ENCODE results near the gene SEC14L6. TPM values are rescaled to one million over a fixed set of nuclear protein-coding genes. Genes with fewer than 3 reads are reported as not detected.

Gene SEC14L6
- total RNA-seq, 2 experiments from 2014 or later, result not detected

DNA sequence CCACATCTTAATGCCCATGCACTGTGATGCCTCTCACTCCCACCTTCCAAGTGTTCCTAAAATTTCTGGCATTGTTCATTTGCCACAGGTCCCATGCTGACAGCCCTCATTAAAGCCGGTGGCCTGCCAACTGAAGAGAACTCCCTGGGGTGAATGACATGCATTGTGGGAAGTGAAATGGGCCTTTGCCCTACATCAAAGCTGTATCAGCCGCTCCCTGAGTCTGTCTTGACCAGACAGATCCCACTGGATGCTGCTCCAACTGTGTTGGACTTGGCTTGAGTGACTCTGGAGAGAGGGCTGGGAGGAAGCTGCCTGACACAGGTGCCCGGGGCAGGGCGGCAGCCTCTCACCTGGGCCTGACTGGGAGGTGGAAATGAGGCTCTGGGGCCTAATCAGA lies 32.3 kb downstream of the SEC14L6 start:
- no peak overlapping the region for H3K4me3 ChIP-seq (ENCODE audit: low read depth, low read length, poor library complexity, severe bottlenecking)
- DNase-seq (ENCODE audit: low spot score), result no peak
- H3K36me3 ChIP-seq (ENCODE audit: insufficient read depth, low read length), result no peaks in the 10 kb centered on the region
- H4K20me1 ChIP-seq (ENCODE audit: insufficient read depth, low read length), result no peaks in the 10 kb centered on the region
- no peaks in the 10 kb centered on the region for H3K4me1 ChIP-seq (ENCODE audit: insufficient read depth, low read length, poor library complexity, severe bottlenecking)
- H3K9me3 ChIP-seq (ENCODE audit: low read length), result no peaks in the 10 kb centered on the region
- no peaks in the 10 kb centered on the region for H3K9me2 ChIP-seq (ENCODE audit: insufficient read depth, low read length)
- no TSS peak for BruUV-seq (replicated peaks)
- no peak overlapping the region for H3K27ac ChIP-seq (ENCODE audit: low read depth, low read length, poor library complexity, severe bottlenecking)
- no peak for TF ChIP-seq EZH2phosphoT487 (IDR thresholded peaks at IDR 0.05; ENCODE audit: borderline replicate concordance, low read depth, low read length)
- TF ChIP-seq, protein P1, sequence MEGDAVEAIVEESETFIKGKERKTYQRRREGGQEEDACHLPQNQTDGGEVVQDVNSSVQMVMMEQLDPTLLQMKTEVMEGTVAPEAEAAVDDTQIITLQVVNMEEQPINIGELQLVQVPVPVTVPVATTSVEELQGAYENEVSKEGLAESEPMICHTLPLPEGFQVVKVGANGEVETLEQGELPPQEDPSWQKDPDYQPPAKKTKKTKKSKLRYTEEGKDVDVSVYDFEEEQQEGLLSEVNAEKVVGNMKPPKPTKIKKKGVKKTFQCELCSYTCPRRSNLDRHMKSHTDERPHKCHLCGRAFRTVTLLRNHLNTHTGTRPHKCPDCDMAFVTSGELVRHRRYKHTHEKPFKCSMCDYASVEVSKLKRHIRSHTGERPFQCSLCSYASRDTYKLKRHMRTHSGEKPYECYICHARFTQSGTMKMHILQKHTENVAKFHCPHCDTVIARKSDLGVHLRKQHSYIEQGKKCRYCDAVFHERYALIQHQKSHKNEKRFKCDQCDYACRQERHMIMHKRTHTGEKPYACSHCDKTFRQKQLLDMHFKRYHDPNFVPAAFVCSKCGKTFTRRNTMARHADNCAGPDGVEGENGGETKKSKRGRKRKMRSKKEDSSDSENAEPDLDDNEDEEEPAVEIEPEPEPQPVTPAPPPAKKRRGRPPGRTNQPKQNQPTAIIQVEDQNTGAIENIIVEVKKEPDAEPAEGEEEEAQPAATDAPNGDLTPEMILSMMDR (conservative IDR thresholded peaks at IDR 0.05; ENCODE audit: low read length), result no peak
- POLR2A ChIA-PET, result no interaction called here
- intact Hi-C loops (cut with micrococcal nuclease; ENCODE audit: unreplicated experiment), result no loop called here
- CTCF ChIA-PET (ENCODE audit: unreplicated experiment), result no interaction called here
- no peaks in the 10 kb centered on the region for H3K79me2 ChIP-seq (ENCODE audit: insufficient read depth, low read depth, low read length)
- H3K4me2 ChIP-seq (ENCODE audit: low read length), result no peak overlapping the region
- H2AFZ ChIP-seq (ENCODE audit: low read length), result no peak overlapping the region

DNA sequence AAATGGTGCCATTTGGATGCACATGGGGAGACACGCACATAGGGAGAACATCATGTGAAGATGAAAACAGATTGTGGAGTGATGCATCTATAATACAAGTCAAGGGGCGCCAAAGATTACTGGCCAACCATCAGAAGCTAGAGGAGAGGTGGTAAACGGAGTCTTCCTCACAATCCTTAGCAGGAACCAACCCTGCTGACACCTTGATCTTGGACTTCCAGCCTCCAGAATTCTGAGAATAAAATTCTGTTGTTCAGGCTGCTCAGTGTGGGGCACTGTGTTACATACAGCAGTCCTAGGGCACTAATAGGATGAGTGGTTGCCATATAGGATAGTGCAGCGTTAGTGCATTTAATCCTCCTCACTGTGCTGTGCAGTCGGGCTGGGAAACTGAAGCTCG lies 33.1 kb downstream of the SEC14L6 start:
- Histone ChIP-seq H3K9me2 (ENCODE audit: insufficient read depth, low read length) (no peaks in the 10 kb centered on the region), H3K4me2 (ENCODE audit: low read length) (no peak overlapping the region), H3K36me3 (ENCODE audit: insufficient read depth, low read length) (no peaks in the 10 kb centered on the region), H3K79me2 (ENCODE audit: insufficient read depth, low read depth, low read length) (no peaks in the 10 kb centered on the region), H4K20me1 (ENCODE audit: insufficient read depth, low read length) (no peaks in the 10 kb centered on the region), H2AFZ (ENCODE audit: low read length) (no peak overlapping the region), H3K9me3 (ENCODE audit: low read length) (no peaks in the 10 kb centered on the region), H3K4me1 (ENCODE audit: insufficient read depth, low read length, poor library complexity, severe bottlenecking) (no peaks in the 10 kb centered on the region), H3K27ac (ENCODE audit: low read depth, low read length, poor library complexity, severe bottlenecking) (no peak overlapping the region), H3K4me3 (ENCODE audit: low read depth, low read length, poor library complexity, severe bottlenecking) (no peak overlapping the region)
- no peak for TF ChIP-seq EZH2phosphoT487 (IDR thresholded peaks at IDR 0.05; ENCODE audit: borderline replicate concordance, low read depth, low read length)
- TF ChIP-seq, protein P1 (conservative IDR thresholded peaks at IDR 0.05; ENCODE audit: low read length), result no peak
- DNase-seq (ENCODE audit: low spot score), result no peak
- POLR2A ChIA-PET, result interaction anchor here (0.7 kb wide), 1 partner anchor 331 kb away, joined by 5 read pairs; no protein-coding TSS in a partner anchor
- intact Hi-C loops (cut with micrococcal nuclease; ENCODE audit: unreplicated experiment), result no loop called here
- CTCF ChIA-PET (ENCODE audit: unreplicated experiment), result no interaction called here
- BruUV-seq (replicated peaks), result no TSS peak

DNA sequence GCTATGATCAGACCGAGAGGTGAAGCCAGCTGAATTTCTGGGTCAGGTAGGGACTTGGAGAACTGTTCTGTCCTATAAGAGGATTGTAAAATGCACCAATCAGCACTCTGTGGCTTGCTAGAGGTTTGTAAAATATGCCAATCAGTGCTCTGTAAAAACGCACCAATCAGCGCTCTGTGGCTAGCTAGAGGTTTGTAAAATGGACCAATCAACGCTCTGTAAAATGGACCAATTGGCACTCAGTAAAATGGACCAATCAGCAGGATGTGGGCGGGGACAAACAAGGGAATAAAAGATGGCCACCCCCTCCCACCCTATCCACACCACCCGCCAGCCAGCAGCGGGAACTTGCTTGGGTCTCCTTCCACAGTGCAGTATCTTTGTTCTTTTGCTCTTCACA lies 34.6 kb downstream of the SEC14L6 start:
- CTCF ChIA-PET (ENCODE audit: unreplicated experiment), result no interaction called here
- POLR2A ChIA-PET, result interaction anchor here (0.6 kb wide), 1 partner anchor 530 kb away, joined by 9 read pairs; no protein-coding TSS in a partner anchor
- Histone ChIP-seq H2AFZ (ENCODE audit: low read length) (no peak overlapping the region), H3K79me2 (ENCODE audit: insufficient read depth, low read depth, low read length) (no peaks in the 10 kb centered on the region), H3K4me1 (ENCODE audit: insufficient read depth, low read length, poor library complexity, severe bottlenecking) (no peaks in the 10 kb centered on the region), H3K4me2 (ENCODE audit: low read length) (no peak overlapping the region), H3K9me3 (ENCODE audit: low read length) (no peaks in the 10 kb centered on the region), H3K9me2 (ENCODE audit: insufficient read depth, low read length) (no peaks in the 10 kb centered on the region), H3K27ac (ENCODE audit: low read depth, low read length, poor library complexity, severe bottlenecking) (no peak overlapping the region), H4K20me1 (ENCODE audit: insufficient read depth, low read length) (no peaks in the 10 kb centered on the region), H3K4me3 (ENCODE audit: low read depth, low read length, poor library complexity, severe bottlenecking) (no peak overlapping the region), H3K36me3 (ENCODE audit: insufficient read depth, low read length) (no peaks in the 10 kb centered on the region)
- DNase-seq (ENCODE audit: low spot score), result no peak
- no TSS peak for BruUV-seq (replicated peaks)
- intact Hi-C loops (cut with micrococcal nuclease; ENCODE audit: unreplicated experiment), result no loop called here
- TF ChIP-seq, protein P1 (conservative IDR thresholded peaks at IDR 0.05; ENCODE audit: low read length), result no peak
- no peak for TF ChIP-seq EZH2phosphoT487 (IDR thresholded peaks at IDR 0.05; ENCODE audit: borderline replicate concordance, low read depth, low read length)
